HG03135 (cell line): Measurements from ENCODE around the gene LHFPL2.

Experiments used
- ATAC-seq: cut with Tn5 transposase; IDR thresholded peaks from one replicate; pipeline ENCODE4 v1.9.1; 2021; ENCODE audit warnings: mild to moderate bottlenecking, moderate library complexity; ENCODE audit not compliant: unreplicated experiment

The LHFPL2 gene

DNA sequence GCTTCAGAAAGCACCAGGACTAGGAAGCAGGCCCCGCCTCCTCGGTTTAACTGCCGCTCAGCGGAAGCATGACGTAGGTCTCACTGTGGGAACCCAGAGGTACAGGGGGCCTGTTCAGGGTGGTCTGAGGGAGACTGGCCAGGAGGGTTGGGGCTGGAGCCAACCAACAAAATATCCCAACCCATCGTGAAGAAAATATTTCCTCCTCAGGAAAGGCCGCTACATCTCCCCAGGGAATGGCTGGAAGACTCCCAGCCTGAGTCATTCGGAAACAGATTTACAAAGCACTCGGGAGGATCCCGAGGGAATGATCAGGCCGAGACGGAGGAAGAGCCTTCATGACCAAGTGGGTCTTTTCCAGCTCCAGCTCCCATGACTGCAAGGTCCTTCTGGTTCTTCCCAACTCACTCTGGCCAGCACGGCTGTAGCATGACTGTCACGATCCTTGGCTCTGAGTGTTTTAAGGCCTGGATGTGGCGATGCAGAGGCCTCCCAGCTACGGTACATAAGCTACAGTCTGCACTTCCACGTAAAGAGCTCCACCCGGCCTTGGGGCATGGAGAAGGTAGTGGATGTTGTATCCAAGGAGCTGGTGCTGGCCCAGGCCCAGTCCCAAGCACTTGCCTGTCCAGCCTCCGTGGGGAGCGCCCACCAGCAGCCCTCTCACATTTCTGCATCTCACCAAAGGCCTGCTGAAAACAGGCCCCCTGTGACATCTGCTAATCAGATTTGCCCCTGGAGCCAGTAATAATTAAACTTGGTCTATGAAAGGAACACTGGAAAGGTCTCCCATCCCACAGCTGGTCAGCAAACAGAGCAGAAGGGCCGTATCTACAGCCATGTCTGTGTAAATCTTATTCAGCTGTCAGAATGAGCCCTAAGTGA is 100.6 kb downstream of the LHFPL2 start:
- no peak for ATAC-seq

DNA sequence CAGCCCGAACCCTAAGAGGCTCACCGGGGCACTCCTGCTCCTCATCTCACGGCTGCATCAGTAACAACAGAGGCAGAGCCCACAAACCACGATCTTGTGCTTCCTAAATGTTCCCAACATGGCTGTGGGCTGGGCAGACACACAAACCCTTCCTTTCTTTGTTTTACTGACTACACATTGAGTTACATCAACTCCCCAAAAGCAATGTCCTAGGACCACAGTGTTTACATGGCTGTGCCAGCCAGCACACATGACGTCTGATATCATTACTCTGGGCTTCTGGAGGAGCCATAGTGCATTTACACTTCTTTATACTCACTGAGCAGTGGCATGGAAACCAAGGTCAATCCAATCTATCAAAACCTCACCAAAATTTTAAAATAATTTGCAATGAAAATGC is 101.4 kb downstream of the LHFPL2 start:
- no peak for ATAC-seq

DNA sequence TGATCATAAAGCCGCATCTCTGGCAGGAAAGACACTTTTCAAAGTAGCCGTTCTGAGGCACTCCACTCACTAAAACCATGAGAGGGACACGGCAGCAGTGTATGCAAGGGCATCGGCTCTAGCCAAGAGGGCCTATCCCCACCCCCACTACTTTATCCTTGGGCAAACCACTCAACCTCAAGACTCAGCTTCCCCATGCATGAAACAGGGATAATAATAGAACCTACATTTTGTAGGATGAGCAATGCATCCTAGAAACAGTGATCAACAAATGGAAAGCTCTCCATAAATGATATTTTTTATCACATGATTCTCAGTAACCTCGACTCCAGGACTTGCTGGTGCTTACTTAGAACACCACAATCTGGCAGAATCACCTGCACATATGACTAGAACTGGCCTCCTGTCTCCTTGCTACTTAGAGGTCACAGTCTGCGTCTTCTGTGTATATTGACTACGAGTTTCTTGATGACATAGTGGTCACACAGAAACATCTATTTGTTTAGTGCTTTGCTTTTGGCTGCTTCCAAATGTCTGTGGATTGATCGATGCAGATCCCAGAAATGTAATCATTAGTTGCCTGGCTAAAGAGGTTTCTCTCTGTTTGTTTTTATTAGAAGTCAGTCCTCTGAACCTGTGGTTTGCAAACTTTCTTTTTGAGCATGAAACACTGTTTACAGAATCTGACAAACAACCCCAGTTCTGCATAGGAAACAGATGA is 102.1 kb downstream of the LHFPL2 start:
- no peak for ATAC-seq

DNA sequence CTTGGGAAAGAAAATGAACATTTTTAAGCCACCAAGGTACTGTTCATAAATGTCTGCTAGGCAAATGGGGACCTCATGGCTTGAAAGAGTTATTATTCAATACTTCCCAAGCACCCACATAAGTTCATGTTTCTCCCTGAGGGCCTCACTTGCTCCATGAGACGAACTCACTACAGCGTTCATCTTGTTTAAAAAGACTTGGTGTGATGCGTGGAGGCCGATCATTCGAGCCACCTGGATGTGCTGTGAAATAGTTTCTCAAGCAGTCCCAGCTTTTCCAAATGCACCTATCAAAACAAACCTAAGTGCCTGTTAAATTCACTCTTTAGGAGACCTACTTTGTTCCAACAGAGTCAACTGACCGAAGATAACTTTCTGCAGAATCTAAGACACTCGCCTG is 103.2 kb downstream of the LHFPL2 start:
- ATAC-seq: no peak

DNA sequence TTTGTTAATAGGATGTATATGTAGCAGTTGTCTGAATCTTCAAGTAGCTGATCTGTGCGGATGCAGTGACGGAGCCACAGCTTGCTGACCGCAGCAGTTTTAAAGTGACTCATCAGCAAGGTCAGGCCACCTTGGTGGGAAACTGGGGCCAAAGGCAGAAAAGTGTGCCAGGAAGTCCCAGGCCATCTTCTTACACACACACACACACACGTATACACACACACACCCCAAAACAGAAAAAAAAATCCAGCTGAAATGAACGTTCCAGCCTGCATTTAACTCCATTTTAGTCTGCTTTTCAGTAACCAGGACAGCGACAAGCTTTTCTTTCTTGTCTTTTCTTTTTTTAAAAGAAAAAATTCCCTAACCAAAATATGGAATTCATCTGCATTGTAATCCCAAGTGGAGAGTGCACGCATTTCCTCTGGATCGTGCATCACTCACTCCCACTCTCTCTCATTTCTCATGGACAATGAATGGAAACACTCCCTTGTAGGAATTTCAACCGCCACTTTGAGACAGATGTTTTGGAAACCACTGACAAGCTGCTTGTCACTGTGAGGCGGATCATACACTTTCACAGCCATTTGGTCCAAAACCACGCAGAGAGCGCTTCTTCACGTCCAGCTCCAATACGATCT is 103.9 kb downstream of the LHFPL2 start:
- ATAC-seq: no peak

DNA sequence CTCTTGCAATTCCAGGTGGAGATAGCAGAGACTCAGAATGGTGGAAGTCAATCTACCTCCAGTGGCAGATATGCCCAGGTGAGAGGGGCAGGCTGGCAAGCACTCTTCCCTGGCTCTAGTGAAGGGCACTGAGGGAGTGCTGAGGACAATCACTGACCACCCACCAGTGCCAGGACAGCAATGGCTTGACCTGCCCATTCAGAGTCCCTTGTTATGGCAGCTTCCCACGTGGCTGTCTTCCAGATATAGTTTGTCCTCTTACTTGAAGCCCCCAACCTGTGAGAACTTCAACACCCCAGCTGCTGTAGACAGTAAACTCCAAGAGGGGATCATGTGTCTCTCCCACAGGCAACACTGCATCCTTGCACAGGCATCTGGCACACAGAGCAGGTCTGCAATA is 104.7 kb downstream of the LHFPL2 start:
- ATAC-seq: no peak

DNA sequence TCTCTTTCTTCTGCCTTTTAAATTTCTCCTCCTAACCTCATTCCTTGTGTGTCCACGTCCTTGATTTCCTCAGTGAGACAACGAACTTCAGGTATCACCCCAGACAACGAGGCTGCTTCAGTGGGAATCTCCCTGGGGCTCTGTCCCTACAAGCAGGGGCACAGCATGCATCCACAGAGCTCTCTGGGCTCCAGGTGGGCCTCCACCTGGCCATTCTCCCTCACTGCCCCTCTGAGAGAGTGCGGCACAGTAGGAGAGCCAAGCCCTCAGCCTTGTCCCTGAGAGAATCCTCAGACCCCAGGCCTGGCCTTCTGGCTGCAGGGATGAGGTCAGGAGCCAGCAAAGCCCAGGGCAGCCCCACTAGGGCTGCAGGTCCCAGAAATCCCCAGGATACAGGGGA is 105.3 kb downstream of the LHFPL2 start:
- no peak for ATAC-seq

DNA sequence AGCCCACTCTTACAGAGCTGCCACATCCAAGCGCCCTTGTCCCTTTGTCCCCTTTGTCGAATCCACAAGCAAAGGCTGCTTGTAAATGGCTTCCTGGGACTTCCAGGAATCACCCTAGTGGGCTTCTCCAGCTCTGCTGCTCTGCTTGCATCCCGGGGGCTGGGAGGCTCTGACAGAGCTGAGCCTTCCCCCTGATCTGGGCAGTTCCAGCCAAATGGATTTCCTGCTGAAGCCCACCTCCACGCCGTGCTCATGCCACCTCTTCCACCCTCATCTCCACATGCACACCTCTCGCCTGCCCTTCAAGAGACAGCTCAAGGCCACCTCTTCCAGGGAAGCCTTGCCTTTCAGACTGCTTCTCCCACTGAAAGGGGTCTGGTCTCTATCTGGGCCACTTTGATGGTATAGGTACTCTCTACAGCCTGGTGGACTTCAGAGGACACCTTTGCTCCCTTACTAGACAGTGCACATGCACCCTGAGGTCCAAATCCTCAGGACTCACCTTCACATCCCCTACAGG is 106.2 kb downstream of the LHFPL2 start:
- ATAC-seq: no peak

DNA sequence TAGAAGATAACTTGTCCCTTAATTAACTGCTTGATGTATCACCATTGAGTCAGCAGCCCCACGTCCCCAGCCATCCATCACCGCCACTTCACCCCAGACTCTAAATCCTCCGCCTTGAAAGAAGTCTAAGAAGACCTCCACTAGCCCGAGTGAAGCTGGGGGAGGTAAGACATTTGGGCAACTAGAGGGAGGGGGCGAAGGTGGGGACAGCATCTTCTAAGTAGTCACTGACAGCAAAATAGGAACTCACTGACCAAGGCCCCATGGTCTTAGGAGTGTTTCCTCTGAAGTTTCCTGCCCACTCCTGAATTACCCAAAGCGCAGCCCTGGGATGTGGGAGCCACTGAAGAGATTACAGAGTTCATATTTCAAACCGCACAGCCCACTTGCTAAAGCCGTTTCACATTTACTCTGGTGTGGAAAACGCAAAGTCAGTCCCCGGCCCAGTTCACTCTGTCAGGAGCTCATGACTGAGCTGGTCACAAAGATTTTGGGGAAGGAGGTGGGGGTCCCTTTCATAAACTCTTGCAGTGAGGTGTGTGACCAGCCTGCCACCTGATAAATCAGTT is 107.4 kb downstream of the LHFPL2 start:
- ATAC-seq: no peak

DNA sequence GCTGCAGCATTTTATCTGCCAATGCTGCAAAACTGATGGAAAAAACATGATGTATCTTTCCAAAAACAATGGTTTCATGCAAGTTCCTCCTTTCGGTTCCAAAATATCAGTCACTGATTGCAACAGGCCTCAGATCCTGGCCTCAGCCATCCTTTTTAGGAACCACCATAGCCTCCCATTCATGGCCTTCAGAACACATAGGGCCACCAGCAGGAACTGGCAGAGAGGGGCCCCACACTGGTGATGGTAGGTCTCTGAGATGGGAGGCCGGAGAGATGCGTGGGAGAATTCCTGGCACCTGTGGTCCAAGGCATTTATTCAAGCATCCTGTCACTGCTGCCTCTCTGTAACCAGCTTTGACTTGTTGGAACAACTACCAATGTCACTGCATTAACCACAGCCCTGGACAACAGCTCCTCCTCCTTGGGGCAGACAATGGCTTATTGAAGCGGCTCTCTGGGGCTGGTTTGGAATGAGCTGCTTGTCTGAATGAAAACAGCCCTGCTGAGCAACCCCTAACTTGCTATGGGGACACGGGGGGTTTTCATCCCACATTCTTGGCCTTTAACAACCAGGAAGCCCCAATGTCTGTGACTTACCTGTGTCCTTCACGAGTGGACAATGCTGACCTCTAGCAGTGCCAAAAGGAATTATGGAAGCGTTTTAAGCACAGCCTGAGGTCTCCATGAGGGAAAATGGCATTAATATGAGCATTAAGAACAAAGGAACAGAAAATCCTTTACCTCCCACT is 108.1 kb downstream of the LHFPL2 start:
- ATAC-seq: no peak

DNA sequence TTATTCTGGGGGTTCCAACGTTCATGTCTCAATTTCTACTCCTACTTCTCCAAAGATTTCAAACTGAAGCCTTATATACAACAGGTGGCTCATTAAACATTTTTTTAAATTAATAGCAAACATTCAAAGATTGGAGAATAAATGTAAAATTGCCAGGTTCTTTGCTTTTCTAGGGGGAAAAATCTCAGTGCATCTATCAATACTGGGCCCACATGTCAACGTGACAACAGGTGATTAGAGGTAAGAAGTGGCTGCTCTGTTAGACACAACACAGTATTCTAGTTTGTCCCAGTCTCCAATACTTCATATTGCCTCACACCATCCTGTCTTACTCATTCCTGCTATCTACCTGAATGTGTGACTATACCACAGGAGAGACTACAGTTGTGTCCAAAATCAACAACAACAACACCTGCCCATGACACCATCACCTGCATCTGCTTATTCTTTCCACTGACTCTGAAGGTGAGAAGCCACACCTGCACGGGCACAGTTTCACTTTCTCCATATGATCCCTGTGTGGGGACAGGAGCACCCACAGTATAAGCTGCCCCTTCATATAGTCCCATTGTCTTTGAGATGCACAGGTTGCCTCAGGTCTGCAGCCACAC is 110.2 kb downstream of the LHFPL2 start:
- ATAC-seq: no peak

DNA sequence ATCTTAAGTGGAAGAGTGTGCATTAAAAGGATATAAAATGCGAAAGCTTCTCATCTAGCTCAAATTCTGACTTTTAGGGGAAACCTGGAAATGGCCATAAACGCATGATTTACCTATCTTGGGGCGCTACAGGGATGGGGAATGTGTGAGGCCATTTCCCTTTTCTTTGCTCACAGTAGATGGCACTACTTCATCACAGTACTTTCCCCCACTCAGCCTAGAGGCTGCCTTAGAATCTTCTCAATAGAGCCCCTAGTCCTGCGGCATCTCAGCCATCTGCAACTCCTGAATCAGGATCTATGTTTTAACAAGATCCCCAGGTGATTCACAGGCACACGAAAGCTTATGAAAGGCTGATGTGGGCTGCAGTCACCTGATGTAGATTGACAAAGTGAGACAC is 110.8 kb downstream of the LHFPL2 start:
- ATAC-seq: peak; percentile 65

DNA sequence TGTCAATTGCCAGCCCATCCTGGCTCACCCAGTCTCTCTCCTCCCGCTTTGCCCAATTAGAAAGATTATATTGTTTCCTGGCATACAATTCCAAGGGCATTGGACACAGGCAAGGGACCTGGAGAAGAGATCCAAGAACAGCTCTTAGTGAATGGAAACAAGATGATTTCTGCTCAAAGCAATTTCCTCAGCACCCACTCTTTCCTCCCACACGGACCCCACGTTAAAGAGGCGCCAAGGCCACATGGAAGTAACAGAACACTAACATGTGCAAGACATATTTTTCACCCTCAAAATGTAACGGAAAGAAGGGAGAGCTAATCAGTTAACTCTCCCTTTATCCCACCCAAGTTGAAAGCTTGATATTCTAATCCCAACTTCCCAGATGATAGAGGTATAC is 111.2 kb downstream of the LHFPL2 start:
- ATAC-seq: no peak

DNA sequence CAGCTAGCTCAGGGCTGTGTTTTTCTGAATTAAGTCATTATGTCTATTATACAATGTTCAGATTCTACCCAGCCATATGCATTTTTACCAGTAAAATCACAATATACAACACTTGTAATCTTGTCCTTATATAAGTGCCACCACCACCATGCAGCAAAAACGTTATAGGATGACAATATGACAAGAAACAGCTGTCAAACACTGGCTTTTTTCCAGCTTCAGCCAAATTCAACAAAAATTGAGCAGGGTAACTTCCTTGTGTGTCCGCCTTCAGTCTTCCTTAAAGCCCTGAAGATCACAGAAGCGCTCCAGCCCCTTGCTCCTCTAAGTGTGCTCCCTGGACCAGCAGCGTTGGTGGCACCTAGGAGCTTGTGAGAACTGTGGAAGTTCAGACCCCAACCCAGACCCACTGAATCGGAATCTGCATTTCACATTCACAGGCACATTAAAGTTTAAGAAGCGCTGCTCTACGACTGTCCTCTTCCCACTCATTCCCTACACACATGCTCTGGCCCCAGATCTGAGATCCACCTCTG is 111.8 kb downstream of the LHFPL2 start:
- no peak for ATAC-seq

DNA sequence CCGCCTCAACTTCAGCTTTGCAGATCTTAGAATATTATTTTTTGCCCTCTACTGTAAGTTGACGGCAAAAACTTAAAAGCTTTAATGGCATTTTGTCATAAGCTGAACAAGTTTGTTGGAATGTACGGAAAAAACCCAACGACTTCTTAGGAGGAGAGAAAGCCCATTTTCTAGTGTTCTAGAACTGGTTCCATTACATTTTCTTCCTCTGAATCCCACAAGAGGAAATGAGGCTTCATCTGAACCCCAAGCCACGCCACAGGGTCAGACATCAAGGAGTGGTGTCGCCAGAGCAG is 113.7 kb downstream of the LHFPL2 start:
- no peak for ATAC-seq

DNA sequence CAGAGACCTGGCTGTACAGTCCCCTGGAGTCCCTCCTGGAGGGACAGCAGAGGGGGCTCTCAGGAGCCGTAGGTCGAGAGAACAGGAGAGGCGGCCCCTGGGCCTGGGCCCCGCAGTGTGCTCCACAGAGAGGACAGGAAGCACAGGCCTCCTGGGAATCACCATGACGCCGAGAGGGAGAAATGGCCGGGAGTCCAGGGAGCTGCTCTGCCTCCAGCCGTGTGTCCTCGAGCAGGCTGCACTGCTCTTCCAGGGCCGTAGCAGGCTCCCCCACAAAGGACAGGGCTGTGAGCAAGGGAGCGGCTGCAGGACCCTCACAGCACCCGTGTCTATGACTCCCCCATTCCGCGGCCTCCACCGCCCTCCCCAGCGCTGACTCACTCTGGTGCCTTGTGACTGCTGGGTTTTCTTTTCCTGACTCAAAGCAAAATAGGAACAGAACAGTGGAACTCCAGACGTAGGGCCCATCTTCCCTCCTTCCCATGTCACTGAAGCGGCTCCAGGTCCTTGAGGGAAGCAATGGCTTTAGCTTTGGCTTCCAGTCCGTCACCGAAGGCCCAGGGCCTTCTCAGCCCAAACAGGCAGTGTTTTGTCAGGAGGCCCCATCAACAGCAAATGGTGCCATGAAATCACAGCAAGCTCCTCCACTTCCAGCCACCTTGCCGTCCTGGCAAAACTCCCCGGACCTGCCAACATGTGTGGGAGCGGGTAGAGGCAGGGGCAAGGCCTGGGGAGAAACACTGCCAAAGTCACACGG is 114.2 kb downstream of the LHFPL2 start:
- no peak for ATAC-seq

DNA sequence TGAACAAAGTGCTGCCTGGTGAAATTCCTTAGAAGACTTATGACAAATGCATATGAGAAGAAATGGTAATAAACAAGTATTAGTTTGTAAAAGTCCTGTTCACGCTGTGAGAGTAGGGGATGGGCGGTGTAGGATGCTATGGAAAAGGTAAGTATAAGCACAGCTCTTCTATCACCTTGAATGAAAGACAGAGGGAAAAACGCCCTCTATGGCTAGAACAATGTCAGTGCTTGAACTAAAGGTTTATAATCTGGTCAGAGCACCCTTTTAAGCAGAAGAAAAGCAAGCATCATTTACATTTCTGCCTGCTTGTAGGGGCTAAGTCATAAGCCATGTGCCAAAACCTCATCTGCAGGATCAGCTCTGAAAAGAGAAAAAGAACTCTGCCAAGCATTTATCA is 115.2 kb downstream of the LHFPL2 start:
- no peak for ATAC-seq

DNA sequence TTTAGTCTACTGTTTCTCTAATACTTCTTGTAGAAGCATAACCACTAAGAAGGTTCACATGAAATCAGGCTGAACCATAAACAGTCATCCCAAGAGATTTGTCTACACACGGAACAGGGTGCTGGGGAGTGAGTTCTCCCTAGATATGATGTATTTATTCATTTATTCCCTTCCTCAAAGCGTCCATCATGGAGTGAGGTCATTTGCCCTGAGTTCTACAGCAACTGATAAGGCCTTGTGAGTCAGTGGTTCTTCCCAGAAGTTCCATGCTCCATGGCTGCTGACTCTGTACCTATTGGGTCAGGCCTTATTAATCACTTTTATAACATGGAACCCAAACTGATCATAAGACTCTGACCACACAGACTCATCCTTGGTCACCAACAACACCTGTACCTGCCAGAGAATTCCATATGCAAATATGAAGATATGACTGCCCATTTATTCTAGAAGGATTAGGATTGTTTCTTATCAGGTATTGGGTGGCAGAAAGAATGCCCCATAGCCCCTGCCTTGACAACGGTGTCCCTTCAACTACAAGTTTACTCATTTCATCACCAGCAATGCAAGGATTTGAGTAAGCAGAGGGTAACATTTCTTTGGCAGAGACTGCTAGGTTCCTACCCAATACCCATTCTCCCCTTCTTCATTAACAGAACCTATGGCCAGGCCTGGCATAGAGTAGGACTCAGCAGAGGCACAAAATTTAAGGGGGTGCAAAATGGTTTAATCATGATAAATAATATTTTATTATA is 118.1 kb downstream of the LHFPL2 start:
- ATAC-seq: no peak

DNA sequence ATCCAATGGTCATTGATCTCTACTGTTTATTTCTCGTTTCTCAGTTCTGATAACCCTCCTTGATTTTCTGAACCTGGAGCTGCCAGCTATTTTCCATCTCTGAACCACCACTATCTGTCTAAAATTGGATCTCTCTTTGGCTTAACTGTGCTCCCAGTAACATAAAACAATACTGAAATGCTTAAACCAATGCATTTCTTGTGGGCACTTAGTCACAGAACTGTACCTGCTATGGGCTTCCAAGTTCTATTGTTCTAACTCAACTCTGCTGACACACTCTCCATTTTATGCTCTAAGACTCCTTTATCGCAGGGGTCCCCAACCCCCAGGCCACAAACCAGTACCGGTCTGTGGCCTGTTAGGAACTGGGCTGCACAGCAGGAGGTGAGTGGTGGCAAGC is 120.6 kb downstream of the LHFPL2 start:
- ATAC-seq: no peak
